Activated CD8-positive, alpha-beta memory T cell treated with anti-CD3 and anti-CD28 coated beads, Interleukin-2, amount 50 U/mL, for 1 hour (primary cell): ENCODE data around the gene SRSF3.
A peak's percentile ranks its signal among the peaks of the same experiment; 100 is the strongest.
"Not testable (repeated sequence)": the region's sequence is repeated elsewhere in the genome, so short reads cannot be mapped to it uniquely, and the experiment has no call there.

Experiments
- DNase-seq: peaks from one replicate; pipeline ENCODE4 v3.0.0-alpha.2; 2020; ENCODE audit errors: extremely low read depth

Gene SRSF3

DNA sequence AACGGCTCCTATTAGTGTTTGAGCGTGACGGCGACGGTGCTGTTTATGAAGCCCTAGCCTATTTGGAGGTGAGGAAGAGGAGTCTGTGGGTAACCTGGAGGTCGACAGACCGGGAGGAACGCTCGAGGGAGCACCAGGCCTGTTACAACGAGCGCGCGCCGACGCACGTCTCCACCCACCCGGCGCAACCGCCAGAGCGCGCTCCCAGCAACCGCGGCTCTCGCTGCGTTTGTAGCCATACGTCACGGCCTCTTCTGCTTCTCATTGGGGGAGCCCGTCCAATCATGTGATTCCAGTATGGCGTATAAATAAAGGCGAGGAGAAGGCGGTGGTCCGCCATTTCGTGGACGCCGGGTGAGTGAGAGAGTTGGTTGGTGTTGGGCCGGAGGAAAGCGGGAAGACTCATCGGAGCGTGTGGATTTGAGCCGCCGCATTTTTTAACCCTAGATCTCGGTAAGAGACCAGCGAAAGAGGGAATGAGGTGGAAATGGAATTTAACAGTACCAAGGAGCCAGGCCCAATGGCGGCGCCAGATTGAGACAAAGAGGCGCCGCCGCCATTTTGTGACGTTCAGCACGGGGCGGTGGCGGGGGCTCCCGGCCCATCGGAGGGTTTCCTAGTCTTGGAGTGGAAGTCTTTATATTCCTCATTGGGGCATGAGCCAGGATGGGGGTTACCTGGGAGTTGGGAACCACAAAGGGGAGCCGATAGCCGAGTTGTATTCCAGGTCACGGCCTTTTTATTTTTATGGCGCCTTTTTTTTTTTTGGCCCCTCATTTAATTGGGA, at the start of gene SRSF3:
Gene SRSF3, plus strand, starts transcription at position 334 of the 787 bp plus-strand sequence. CDS start 2,401 bp downstream, outside the sequence.
- peak; percentile 93 for DNase-seq

DNA sequence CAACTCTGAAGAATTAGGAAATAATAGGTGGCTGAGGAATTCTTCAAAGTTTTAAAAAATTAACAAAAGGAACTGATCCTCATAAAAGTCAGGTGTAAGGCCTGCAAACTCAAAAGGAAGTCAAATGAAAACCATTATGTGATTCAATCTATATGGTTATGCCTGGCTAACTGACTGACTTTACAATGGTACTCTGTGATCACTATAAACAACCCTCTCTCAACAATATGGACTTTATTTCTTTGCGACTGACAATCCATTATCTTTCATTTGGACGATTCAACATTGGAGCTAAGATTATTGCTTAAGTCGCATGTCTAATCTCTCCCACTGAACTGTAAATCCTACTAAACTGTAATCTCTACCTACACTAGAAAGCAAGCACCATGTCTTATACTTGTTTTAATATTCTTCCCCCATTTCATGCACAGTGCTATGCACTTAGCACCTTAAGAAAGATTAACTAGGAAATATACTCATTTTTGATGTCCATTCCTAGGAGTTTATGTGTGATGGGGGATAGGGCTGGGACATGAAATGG, 48.3 kb upstream of the SRSF3 start:
- no peak for DNase-seq

DNA sequence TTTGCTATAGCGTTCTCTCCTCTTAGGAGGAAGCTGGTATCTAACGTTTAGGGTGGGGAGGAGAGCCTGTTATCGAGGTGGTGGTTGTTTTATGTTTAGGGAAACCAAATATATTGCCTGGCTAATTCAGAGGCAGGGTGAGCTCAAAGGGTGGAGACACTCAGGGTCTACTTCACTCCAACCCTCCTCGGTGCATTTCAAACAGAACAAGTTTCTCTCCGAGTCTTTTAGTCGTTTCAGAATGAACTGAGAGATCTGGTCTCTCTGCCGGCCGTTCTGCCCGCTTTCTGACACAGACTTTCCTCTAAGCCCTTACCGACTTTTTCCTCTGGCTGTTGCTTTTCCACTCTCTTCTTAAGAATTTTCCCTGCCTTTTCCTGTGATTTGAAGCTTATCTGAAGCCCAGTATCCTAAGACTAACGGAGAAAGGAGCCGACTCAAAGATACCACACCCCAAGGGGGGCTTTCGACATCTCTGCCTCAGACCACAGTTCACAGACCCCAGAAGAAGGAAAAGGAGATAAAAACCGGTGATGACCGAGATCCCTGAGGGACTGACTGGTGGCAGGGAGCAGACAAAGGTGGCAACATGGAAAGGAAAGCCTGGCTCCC, 47.7 kb upstream of the SRSF3 start:
- no peak for DNase-seq

DNA sequence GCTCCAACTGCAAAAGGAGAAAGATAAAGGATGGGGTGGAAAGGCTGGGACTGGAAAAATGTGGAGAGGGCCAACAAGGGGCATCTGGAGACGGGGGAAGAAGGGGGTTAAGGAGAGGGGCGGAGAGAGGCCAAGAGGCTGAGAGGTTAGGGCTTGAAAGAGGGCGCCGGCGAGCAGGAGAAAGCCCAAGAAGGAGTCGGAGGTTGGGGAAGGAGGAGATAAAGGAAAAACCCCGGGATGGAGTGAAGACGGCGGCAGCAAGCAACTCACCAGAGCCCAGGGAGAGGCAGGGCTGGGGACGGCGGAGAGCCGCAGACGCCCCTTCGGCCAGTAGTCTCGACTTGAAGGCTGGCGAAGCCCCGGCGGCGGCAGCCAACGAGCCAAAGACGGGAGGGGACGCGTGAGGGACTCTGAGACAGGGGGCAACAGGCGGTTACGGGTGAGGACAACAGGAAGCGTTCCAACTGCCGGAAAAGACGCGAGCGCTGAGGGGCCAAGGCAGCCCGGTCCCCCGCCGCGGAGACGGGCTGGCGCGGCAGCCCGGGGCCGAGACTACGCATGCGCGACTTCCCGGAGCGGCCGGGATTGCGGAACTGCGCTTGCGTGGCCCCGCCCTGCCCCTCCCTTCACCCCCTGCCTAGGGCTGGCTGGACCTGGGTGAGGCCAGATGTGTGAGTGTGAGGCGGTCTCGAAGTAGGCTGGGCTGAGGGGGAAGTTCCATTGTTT, 47.1 kb upstream of the SRSF3 start, which contains the start of gene STK38:
Gene STK38, minus strand, starts transcription at position 560 of the 726 bp plus-strand sequence. CDS start 7,277 bp downstream, outside the sequence.
- peak; percentile 80 for DNase-seq

DNA sequence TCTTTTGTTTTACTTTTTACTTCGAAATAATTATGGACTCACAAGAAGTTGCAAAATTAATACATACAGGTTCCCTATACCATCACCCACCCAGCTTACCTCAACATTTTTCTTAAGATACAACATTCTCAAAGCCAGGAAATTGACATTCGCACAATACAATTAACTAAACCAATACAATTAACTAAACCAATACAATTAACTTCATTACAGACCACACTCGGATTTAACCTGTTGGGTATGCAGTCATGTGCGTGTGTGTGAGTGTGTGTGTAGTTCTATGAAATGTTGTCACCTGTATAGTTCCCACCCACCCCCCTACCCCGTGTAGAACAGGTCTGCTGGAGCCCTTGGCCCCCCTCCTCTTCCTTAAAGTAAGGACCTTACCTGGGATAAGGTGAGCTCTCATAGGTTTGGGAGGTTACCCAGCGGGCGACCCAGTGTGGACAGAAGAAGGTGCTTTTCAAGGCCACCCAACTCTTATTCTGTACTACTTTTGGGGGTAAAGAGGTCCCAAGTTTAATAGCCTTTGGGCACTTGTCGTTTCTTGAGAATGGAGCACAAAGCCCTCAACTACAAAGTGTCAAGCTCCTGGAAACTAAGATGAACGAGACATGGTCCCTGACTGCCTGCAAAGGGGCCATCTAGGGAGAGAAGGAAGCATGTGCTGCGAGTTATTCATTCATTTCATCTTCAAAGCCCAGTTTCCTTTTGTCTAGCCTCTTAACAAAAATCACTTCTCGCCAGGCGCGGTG, 46.3 kb upstream of the SRSF3 start:
- no peak for DNase-seq

DNA sequence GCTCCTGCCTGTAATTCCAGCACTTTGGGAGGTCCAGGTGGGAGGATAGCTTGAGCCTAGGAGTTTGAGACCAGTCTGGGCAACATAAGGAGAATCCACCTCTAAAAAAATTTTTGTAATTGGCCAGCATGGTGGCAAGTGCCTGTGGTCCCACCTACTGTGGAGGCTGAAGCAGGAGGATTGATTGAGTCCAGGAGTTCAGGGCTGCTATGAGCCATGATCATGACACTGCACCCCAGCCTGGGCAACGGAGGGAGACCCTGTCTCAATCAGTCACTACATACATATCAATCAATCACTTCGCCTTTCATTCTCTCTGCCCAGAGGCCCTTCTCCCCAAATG, 45.8 kb upstream of the SRSF3 start:
- DNase-seq = no peak

DNA sequence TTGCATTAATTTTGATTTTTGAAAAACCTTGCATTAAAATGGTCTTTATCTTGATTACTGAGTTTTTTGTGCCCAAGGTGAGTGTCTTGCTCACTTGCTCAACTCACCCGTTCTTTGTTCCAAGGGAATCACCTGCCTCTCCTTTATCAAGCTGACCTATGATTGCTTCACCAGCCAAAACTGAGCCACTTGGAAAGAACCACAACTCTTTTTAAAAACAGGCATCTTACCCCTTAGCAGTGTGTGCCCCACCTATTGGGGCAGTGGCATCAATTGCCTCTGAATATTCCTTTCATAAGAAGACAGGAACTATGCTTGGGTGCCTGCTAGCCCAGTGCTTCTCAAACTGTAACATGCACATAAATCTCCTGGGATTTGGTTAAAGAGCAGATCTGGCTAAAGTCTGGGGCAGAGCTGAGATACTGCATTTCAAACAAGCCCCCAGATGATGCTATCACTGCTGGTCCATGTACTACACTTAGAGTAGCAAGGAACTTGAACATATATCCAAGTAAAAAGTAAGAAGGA, 43.6 kb upstream of the SRSF3 start:
- DNase-seq = no peak

DNA sequence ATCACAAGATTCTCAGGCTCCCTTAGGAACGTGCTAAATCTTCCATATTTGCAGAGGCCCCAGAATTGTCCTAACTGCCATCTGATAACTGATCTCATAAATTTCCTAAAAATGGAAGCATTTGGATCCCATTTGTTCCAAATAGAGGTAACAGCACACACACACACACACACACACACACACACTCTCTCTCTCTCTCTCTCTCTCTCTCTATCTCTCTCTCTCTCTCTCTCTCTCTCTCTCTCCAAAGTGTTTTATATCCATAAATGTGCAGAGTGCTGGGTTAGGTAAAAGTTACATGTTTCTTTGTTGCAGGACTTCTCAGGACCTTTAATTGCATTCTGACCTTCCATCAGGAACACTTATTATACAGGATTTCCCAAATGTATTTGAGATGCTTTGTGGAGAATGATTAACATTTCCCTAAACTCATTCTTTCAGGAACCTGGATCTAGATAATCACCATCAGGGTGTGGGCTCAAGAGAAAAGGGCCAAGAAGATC, 38.4 kb upstream of the SRSF3 start:
- DNase-seq = no peak

DNA sequence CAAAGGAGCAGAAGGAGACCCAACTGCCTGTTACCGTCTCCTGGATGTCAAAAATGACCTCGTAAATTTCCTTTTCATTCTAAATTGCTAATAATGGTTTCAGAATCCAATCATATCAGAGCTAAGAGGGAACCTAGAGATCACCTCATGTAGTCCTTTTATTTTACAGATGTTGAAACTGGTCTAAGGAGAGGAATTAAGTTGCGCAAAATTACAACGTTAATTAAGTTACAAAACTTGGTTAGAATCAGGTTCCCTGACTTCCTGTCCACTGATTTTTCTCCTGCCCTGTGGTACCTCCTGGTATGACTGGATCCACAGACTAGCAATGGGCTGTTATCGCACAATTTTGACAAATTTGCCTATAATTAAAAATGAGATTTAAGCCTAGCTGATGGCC, 37.9 kb upstream of the SRSF3 start:
- no peak for DNase-seq

DNA sequence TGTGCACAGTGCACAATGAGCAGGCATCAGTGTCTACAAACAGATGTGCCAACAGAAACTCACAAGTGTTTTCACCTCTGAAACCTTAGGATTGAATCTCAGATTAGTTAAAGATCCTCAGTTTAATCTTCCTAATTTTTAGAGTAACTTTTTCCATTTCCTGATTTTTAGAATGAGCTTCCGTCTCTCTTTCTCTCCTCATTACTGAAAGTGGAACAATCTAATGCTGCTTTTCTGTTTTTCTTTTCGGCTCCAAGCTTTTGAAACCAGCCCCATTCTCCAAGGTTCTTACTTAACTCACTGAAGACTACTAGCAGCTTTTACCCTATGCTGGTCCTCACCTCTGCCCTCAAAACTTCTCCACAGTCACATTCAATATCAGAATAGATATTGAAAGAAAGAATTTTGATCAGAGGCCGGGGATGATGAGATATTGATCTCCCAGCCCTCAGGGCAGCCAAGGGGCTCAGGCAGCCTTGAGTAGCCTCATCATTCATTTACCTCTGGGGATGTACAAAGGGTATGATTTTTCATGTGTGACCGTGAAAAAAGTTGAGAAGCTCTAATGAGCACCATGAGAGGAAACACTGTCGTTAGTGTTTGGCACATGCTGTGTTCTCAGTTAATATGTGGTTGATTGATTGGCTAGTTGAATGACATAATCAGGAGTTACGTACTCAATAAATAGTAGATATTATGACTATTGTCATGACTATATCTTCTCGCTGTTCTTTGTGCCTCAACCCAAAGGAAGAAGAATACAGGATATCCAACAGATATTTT, 35.0 kb upstream of the SRSF3 start:
- DNase-seq = no peak

DNA sequence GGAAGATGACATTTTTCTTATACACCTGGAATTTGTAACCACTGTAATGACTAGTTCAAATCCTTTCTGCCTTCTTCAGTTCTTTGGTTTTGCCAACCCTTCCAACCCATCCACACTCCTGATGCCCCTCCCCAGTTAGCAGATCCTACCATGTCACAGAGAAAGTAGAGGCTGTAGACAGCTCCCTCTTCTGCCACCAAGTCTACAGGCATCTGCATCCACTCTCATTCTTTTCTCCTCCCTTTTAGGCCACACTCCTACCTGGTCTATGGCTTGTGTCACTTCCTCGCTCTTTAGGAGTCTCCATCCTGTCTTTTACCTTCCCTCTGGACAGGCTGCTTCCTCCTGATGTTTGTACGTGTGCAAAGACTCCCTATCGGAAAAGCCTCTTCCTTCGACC, 33.3 kb upstream of the SRSF3 start:
- DNase-seq = no peak

DNA sequence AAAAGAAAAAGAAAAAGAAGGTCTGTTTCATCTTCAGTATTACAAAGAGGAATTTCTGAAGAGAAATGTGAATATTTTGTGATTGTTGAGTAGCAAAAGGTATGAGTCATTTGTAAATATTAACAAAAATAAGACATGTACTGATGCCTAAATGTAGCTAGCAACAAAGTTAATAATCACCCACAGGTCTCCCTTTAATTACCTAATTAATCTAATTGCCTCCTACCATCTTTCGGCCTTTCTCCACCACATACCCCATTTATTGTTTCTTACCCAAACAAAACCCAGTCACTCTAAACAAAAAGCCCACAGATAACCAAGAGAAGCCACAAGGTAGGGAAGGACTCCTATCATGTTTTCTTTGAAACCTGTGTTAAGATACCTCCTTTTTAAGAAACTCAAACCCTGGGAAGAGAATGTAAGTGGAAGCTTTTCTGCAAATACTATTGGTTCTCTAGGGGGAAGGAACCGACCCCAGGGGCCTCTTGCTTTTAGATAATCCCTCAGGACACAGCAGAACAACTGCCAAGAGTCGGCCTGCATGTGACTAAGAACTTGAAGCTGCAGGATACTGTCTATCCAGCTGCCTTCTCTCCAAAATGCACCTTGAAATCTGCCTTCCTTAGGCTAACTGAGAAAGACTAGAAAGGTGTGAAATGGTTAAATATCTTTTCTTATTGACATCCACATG, 30.8 kb upstream of the SRSF3 start:
- DNase-seq = no peak

DNA sequence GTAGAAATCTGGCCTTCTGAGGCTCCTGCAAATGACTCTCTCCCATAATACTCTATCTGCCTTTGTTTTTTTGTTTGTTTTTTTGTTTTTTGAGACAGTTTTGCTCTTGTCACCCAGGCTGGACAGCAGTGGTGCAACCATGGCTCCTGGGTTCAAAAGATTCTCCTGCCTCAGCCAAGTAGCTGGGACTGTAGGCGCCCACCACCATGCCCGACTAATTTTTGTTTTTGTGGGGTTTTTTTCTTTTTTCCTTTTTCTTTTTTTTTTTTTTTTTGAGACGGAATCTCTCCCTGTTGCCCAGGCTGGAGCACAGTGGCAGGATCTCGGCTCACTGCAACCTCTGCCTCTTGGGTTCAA, 30.3 kb upstream of the SRSF3 start:
- DNase-seq = no peak

DNA sequence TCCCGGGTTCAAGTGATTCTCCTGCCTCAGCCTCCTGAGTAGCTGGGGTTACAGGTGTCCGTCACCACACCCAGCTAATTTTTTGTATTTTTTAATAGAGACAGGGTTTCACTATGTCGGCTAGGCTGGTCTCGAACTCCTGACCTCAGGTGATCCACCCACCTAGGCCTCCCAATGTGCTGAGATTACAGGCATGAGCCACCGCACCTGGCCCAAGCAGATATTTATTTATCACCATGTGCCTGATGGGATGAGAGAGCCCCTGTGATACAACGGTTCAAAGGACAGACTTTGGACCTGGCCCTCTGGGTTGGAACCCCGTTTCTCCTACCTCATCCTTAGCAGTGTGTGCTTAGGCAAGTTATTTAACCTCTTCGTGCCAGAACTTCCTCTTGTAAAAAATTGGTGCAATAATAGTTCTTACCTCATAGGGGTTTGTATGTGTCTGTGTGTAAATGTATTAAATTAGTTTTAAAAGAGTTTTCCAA, 27.7 kb upstream of the SRSF3 start:
- no peak for DNase-seq

DNA sequence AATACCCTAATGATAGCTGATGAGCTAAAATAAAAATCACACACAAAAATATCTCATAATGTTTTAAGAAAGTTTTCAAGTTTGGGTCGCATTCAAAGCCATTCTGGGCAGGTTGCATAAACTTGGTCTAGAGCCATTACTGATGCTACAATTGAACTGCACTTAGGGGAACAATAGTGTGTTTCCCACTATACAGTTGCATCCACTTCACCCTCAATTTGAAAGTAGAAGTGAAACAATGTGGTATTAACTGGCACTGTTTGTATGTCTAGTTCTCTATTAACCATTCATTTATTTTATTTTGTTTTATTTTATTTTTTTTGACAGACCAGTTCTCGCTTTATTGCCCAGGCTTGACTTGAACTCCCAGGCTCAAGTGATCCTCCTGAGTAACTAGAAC, 23.9 kb upstream of the SRSF3 start:
- no peak for DNase-seq

DNA sequence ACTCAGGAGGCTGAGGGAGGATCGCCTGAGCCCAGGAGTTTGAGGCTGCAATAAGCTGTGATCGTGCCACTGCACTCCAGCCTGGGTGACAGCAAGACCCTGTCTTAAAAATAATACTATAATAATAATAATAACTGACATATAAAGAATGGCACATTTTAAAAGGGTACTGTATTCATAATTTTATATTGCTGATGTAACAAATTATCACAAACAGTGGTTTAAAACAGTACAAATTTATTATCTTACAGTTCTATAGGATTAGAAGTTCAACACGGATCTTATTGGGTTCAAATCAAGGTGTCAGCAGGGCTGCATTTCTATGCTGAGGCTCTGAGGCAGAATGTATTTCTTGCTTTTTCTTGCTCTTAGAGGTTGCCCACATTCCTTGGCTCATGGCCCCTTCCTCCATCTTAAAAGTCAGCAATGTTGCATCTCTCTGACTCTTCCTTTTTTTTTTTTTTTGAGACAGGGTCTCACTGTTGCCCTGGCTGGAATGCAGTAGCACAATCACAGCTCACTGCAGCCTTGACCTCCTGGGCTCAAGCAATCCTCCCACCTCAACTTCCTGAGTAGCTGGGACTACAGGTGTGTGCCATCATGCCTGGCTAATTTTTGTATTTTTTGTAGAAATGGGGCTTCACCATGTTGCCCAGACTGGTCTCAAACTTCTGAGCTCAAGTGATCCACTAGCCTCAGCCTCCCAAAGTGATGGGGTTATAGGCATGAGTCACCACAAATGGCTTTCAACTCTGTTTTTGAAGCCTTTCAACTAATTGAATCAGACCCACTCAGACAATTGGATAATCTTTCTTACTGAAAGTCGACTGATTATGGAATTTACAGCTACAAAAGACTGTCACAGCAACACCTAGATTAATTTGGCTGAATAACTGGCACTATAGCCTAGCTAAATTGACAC, 22.8 kb upstream of the SRSF3 start:
- DNase-seq = no peak

DNA sequence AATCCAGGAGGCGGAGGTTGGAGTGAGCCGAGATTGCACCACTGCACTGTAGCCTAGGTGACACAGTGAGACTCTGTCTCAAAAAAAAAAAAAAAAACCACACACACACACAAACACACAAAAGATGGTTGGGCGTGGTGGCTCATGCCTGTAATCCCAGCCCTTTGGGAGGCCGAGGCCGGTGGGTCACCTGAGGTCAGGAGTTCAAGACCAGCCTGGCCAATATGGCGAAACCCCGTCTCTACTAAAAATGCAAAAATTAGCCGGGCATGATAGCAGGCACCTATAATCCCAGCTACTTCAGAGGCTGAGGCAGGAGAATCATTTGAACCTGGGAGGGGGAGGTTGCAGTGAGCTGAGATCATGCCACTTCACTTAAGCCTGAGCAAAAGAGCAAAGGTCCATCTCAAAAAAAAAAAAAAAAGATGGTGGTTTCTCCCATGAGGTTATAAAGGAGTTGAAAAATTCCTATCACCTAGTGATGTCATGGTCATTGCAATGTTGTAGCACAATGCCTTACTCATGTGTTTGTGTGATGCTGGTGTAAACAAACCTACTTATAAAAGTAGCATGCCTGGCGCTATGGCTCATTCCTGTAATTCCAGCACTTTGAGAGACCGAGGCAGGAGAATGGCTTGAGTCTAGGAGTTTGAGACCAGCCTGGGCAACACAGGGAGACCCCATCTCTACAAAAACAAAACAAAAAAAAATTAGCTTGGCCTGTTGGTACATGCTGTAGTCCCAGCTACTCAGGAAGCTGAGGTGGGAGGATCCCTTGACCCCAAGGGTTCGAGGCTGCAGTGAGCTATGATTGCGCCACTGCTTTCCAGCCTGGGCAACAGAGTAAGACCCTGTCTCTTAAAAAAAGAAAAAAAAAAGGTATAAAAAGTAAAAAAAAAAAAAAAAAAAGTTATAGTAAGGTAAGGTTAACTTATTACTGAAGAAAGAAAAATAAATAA, 21.5 kb upstream of the SRSF3 start:
- DNase-seq = not testable (repeated sequence)

DNA sequence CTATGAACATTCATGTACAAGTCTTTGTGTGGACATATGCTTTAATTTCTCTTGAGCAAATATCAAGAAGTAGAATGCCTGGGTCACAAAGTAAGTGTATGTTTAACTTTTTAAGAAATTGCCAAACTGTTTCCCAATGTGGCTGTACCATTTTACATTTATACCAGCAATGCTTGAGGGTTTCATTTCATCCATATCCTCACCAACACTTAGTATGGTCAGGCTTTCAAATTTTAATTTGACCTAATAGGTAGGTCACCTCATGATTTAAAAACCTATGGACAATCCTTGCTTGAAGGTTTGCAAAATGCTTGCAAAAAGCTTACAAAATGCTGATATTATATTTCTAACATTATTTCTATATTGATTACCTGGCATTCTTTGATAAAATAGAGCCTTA, 19.5 kb upstream of the SRSF3 start:
- DNase-seq = no peak
